NCI-H446 treated with DMSO at 0.1 percent for 48 hours (cell line): ENCODE measurements around the gene BRF1.

Source experiments
- DNase-seq: peaks from one replicate; lab custom pipeline; 2025; lab: John Stamatoyannopoulos, UW

The BRF1 gene

GRCh38 chr14:105173901-105174894, 126.6 kb downstream of the BRF1 start:
- no peak for DNase-seq

GRCh38 chr14:105173145-105173544, 127.7 kb downstream of the BRF1 start:
- no peak for DNase-seq

GRCh38 chr14:105172476-105172875, 128.3 kb downstream of the BRF1 start:
- DNase-seq = no peak

- DNase-seq = no peak
These were observed 129.7 kb downstream of the BRF1 start for GRCh38 chr14:105171004-105171673.

- DNase-seq = no peak
These were observed 130.8 kb downstream of the BRF1 start for GRCh38 chr14:105169776-105170655.

GRCh38 chr14:105168979-105169507, 131.8 kb downstream of the BRF1 start:
- no peak for DNase-seq

- peak; percentile 15 for DNase-seq
These were observed 132.3 kb downstream of the BRF1 start, which contains the start of gene JAG2 for GRCh38 chr14:105168496-105168978. Gene JAG2 (minus strand): TSS chr14:105168776. CDS start chr14:105168420, 356 bp downstream.

GRCh38 chr14:105168093-105168420, 132.7 kb downstream of the BRF1 start:
- no peak for DNase-seq

- DNase-seq = no peak
These were observed 133.3 kb downstream of the BRF1 start for GRCh38 chr14:105167303-105168092.

- no peak for DNase-seq
These were observed 134.1 kb downstream of the BRF1 start for GRCh38 chr14:105166571-105167302.

GRCh38 chr14:105165761-105166485, 134.9 kb downstream of the BRF1 start:
- no peak for DNase-seq

- DNase-seq = no peak
These were observed 135.6 kb downstream of the BRF1 start for GRCh38 chr14:105165134-105165704.

GRCh38 chr14:105163040-105163742, 137.6 kb downstream of the BRF1 start:
- no peak for DNase-seq

GRCh38 chr14:105162669-105162979, 138.2 kb downstream of the BRF1 start:
- no peak for DNase-seq

GRCh38 chr14:105161964-105162668, 138.7 kb downstream of the BRF1 start:
- DNase-seq = no peak

- DNase-seq = no peak
These were observed 139.5 kb downstream of the BRF1 start for GRCh38 chr14:105161309-105161708.

GRCh38 chr14:105160776-105161175, 140.0 kb downstream of the BRF1 start:
- DNase-seq = no peak

- no peak for DNase-seq
These were observed 141.5 kb downstream of the BRF1 start for GRCh38 chr14:105159344-105159743.
